ENCODE measurements around the gene SF3B2. TPM values are rescaled to one million over a fixed set of nuclear protein-coding genes. Genes with fewer than 3 reads are reported as not detected.

Gene SF3B2
- total and polyA plus RNA-seq, 2 experiments from 2014 or later, result 120 to 155 TPM

GRCh38 chr11:66015454-66015881 is 36.7 kb upstream of the SF3B2 start:
- Histone ChIP-seq H3K36me3 (replicated peaks; ENCODE audit: insufficient read depth, low read depth) (no peaks in the 10 kb centered on the region), H3K9me3 (ENCODE audit: low read depth) (no peaks in the 10 kb centered on the region), H3K4me1 (ENCODE audit: insufficient read depth) (no peaks in the 10 kb centered on the region), H3K4me3 (no peak overlapping the region), H3K27ac (no peak overlapping the region), H4K20me1 (ENCODE audit: insufficient read depth, poor library complexity, severe bottlenecking) (no peaks in the 10 kb centered on the region), H3K9me2 (replicated peaks; ENCODE audit: insufficient read depth) (no peaks in the 10 kb centered on the region), H3K4me2 (no peak overlapping the region), H3K79me2 (no peaks in the 10 kb centered on the region), H2AFZ (no peak overlapping the region), H3K27me3 (peaks cover 18% of the 10 kb centered on the region)
- no peak for DNase-seq (ENCODE audit: low spot score)
- no peak for TF ChIP-seq EZH2phosphoT487 (IDR thresholded peaks at IDR 0.05; ENCODE audit: low read depth, severe bottlenecking, unreplicated experiment)
- no peak for TF ChIP-seq EZH2 (IDR thresholded peaks at IDR 0.05; ENCODE audit: borderline replicate concordance)
- TF ChIP-seq CTCF (IDR thresholded peaks at IDR 0.05; ENCODE audit: poor library complexity), result no peak
- WGBS (ENCODE audit: low lambda C conversion rate, missing lambda C conversion rate), result 92% methylated on average over 7 of the region's 7 CpGs

DNA sequence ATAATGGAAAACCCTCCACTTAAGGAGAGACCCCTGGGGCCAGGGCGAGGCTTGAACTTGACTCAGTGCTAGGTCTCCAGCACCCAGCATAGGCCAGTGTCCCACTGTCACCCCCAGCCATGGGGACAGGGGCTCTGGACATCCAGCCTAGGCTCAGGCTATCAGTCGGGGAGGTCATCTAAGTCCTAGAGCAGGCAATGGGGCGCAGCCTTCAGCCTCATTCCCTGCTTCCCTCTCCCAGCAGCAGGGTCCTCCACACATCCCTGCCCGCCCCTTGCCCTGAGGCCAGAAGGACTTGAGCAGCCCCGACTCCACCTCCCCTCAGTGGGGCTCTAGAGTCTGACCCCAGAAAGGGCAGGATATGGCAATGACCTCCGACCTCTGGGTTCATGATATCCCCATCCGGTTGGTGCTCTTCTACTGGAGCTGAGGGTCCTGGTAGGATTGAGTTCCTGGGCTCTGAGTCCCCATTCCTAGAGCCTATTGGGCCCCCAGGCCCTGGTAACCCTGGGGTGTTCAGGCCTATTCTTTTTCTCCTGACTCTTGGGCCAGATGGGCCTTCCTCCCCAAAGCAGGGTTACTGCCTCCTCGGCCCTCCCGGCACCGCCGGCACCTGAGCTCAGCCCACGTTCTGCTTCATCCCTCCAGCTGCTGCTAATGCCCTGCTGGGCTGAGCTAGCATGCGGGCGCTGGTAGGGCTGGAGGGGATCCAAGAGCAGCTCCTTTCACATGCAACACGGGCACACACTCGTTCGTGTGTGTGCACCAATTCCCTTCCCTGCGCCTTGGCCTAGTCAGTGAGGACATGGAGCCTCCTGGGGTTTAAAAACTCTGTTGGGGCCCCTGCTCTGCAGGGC is 36.0 kb upstream of the SF3B2 start:
- H3K4me1 ChIP-seq (ENCODE audit: insufficient read depth), result no peaks in the 10 kb centered on the region
- H3K9me3 ChIP-seq (ENCODE audit: low read depth), result no peaks in the 10 kb centered on the region
- no peaks in the 10 kb centered on the region for H3K79me2 ChIP-seq
- no peaks in the 10 kb centered on the region for H3K9me2 ChIP-seq (replicated peaks; ENCODE audit: insufficient read depth)
- H3K4me2 ChIP-seq, result no peak overlapping the region
- no peak overlapping the region for H2AFZ ChIP-seq
- H4K20me1 ChIP-seq (ENCODE audit: insufficient read depth, poor library complexity, severe bottlenecking), result no peaks in the 10 kb centered on the region
- no peaks in the 10 kb centered on the region for H3K36me3 ChIP-seq (replicated peaks; ENCODE audit: insufficient read depth, low read depth)
- no peak for DNase-seq (ENCODE audit: low spot score)
- peaks cover 14% of the 10 kb centered on the region for H3K27me3 ChIP-seq
- H3K27ac ChIP-seq, result no peak overlapping the region
- 94% methylated on average over 18 of the region's 18 CpGs for WGBS (ENCODE audit: low lambda C conversion rate, missing lambda C conversion rate)
- TF ChIP-seq EZH2 (IDR thresholded peaks at IDR 0.05; ENCODE audit: borderline replicate concordance), result no peak
- no peak for TF ChIP-seq CTCF (IDR thresholded peaks at IDR 0.05; ENCODE audit: poor library complexity)
- no peak for TF ChIP-seq EZH2phosphoT487 (IDR thresholded peaks at IDR 0.05; ENCODE audit: low read depth, severe bottlenecking, unreplicated experiment)
- no peak overlapping the region for H3K4me3 ChIP-seq

- 94% methylated on average over 9 of the region's 10 CpGs for WGBS (ENCODE audit: low lambda C conversion rate, missing lambda C conversion rate)
- H2AFZ ChIP-seq, result no peak overlapping the region
- H3K4me2 ChIP-seq, result no peak overlapping the region
Observed at GRCh38 chr11:66016793-66017177, 35.4 kb upstream of the SF3B2 start.

More at GRCh38 chr11:66016793-66017177, 35.4 kb upstream of the SF3B2 start:
- Histone ChIP-seq H3K4me3 (no peak overlapping the region), H3K27me3 (peaks cover 8% of the 10 kb centered on the region), H3K9me3 (ENCODE audit: low read depth) (no peaks in the 10 kb centered on the region), H3K79me2 (no peaks in the 10 kb centered on the region), H4K20me1 (ENCODE audit: insufficient read depth, poor library complexity, severe bottlenecking) (no peaks in the 10 kb centered on the region), H3K4me1 (ENCODE audit: insufficient read depth) (no peaks in the 10 kb centered on the region), H3K27ac (no peak overlapping the region), H3K9me2 (replicated peaks; ENCODE audit: insufficient read depth) (no peaks in the 10 kb centered on the region), H3K36me3 (replicated peaks; ENCODE audit: insufficient read depth, low read depth) (no peaks in the 10 kb centered on the region)
- no peak for DNase-seq (ENCODE audit: low spot score)
- TF ChIP-seq CTCF (IDR thresholded peaks at IDR 0.05; ENCODE audit: poor library complexity) (no peak), EZH2phosphoT487 (IDR thresholded peaks at IDR 0.05; ENCODE audit: low read depth, severe bottlenecking, unreplicated experiment) (no peak), EZH2 (IDR thresholded peaks at IDR 0.05; ENCODE audit: borderline replicate concordance) (no peak)
